HCT116 (cell line): ENCODE data around the gene ALDH1A1. TPM values are rescaled to one million over a fixed set of nuclear protein-coding genes. Genes with fewer than 3 reads are reported as not detected.

ENCODE experiments used
- ATAC-seq: fragments of 200-7000 bp; cut with Tn5 transposase; 2 replicates; pipeline ENCODE4 v1.9.1; 2020; ENCODE audit warnings: mild to moderate bottlenecking, moderate library complexity
- BruUV-seq: library from RNA; stranded (reverse); fragments of 400-500 nt; replicated peaks from 2 replicates; lab custom pipeline; 2021; lab: Mats Ljungman, UMichigan
- CTCF ChIA-PET: fragments of 300-600 bp; sonication (Branson Sonifier 250); formaldehyde crosslinking; loops from one replicate; lab custom pipeline; 2021; ENCODE audit warnings: antibody characterized with exemption; lab: Charles Lee
- POLR2A ChIA-PET: fragments of 300-600, 350-600 bp; sonication (Branson Sonifier 250); formaldehyde crosslinking; loops from one replicate; lab custom pipeline; 2021; ENCODE audit warnings: antibody characterized with exemption; lab: Charles Lee
- RAD21 ChIA-PET, 2 experiments: fragments of 300-600 bp; sonication (Branson Sonifier 250); formaldehyde crosslinking; loops; one replicate each; lab custom pipeline; 2023; ENCODE audit warnings: low total read pairs in 2 of 2; ENCODE audit not compliant: uncharacterized antibody in 2 of 2, unreplicated experiment in 2 of 2, low non-redundant PET in 1 of 2; lab: Charles Lee
- DNase-seq: peaks from one replicate; pipeline ENCODE4 v3.0.0-alpha.2; 2010; ENCODE audit warnings: low read depth, low spot score
- H2AFZ ChIP-seq: fragments of 200-600 bp; shearing (Covaris generic), sonication (generic); 2 replicates; pipeline ENCODE4 v1.6.1; 2017; ENCODE audit warnings: low read depth, mixed run types, mixed read lengths, antibody characterized with exemption, low read length; ENCODE audit not compliant: poor library complexity, severe bottlenecking
- H3K27ac ChIP-seq: 2 replicates; pipeline ENCODE4 v1.5.1; 2012; ENCODE audit warnings: low read depth, low read length
- H3K27me3 ChIP-seq: fragments of 200-600 bp; sonication (generic); 2 replicates; pipeline ENCODE4 v1.6.1; 2016; ENCODE audit warnings: mixed run types, low read length, mixed read lengths; ENCODE audit not compliant: insufficient read depth
- H3K36me3 ChIP-seq, 2 experiments: fragments of 200-500 bp in 1 of 2; fragments of 200-600 bp in 1 of 2; sonication (Bioruptor generic) in 1 of 2; sonication (generic) in 1 of 2; 2 replicates each; pipeline versions ENCODE4 v1.5.1 to v1.6.1; 2014 to 2016; ENCODE audit warnings: low read length in 2 of 2, inconsistent platforms in 1 of 2, mixed read lengths in 1 of 2, mixed run types in 1 of 2; ENCODE audit not compliant: insufficient read depth in 2 of 2, control insufficient read depth in 1 of 2
- H3K4me1 ChIP-seq, 2 experiments: fragments of 200-600 bp in 1 of 2; sonication (generic) in 1 of 2; 2 replicates each; pipeline versions ENCODE4 v1.5.1 to v1.6.1; 2012 to 2017; ENCODE audit warnings: low read length in 2 of 2, inconsistent platforms in 1 of 2, mild to moderate bottlenecking in 1 of 2, mixed read lengths in 1 of 2, mixed run types in 1 of 2, moderate library complexity in 1 of 2; ENCODE audit not compliant: insufficient read depth in 2 of 2, control insufficient read depth in 1 of 2
- H3K4me2 ChIP-seq: fragments of 200-600 bp; sonication (generic); 2 replicates; pipeline ENCODE4 v1.6.1; 2017; ENCODE audit warnings: mixed run types, low read length, mixed read lengths
- H3K4me3 ChIP-seq, 2 experiments: fragments of 200-600 bp in 1 of 2; sonication (generic) in 1 of 2; replicated peaks in 1 of 2; 2 replicates each; pipeline ENCODE4 v1.5.1; 2011 to 2016; ENCODE audit warnings: low read length in 2 of 2, control low read depth in 1 of 2, low read depth in 1 of 2, mild to moderate bottlenecking in 1 of 2, mixed read lengths in 1 of 2, mixed run types in 1 of 2
- H3K79me2 ChIP-seq: fragments of 200-600 bp; sonication (generic); 2 replicates; pipeline ENCODE4 v1.6.1; 2017; ENCODE audit warnings: mild to moderate bottlenecking, mixed run types, low read length, moderate library complexity, mixed read lengths; ENCODE audit not compliant: insufficient read depth
- H3K9ac ChIP-seq: fragments of 200-600 bp; sonication (generic); 2 replicates; pipeline ENCODE4 v1.6.1; 2016; ENCODE audit warnings: low read length, mixed read lengths
- H3K9me2 ChIP-seq: fragments of 200-600 bp; sonication (generic), shearing (Covaris generic); 2 replicates; pipeline ENCODE4 v1.6.1; 2017; ENCODE audit warnings: mixed run types, mild to moderate bottlenecking, moderate library complexity; ENCODE audit not compliant: insufficient read depth
- H3K9me3 ChIP-seq, 2 experiments: fragments of 200-500 bp in 1 of 2; fragments of 200-600 bp in 1 of 2; sonication (Bioruptor generic) in 1 of 2; sonication (generic) in 1 of 2; 2 replicates each; pipeline ENCODE4 v1.6.1; 2014 to 2017; ENCODE audit warnings: low read length in 2 of 2, mixed read lengths in 2 of 2, inconsistent platforms in 1 of 2, low read depth in 1 of 2, mild to moderate bottlenecking in 1 of 2, mixed run types in 1 of 2, moderate library complexity in 1 of 2; ENCODE audit not compliant: control insufficient read depth in 1 of 2, insufficient read depth in 1 of 2
- H4K20me1 ChIP-seq: fragments of 200-600 bp; sonication (generic), shearing (Covaris generic); 2 replicates; pipeline ENCODE4 v1.6.1; 2017; ENCODE audit warnings: mixed run types, mild to moderate bottlenecking, moderate library complexity; ENCODE audit not compliant: insufficient read depth
- CTCF ChIP-seq, 3 experiments: fragments of 200-600 bp in 1 of 3; sonication (generic) in 1 of 3; IDR thresholded peaks in 2 of 3; conservative IDR thresholded peaks in 1 of 3; 2 replicates each; pipeline ENCODE4 v1.5.1; 2012 to 2017; ENCODE audit warnings: low read depth in 2 of 3, low read length in 2 of 3, antibody characterized with exemption in 1 of 3, borderline replicate concordance in 1 of 3, control low read depth in 1 of 3, mild to moderate bottlenecking in 1 of 3, mixed read lengths in 1 of 3, mixed run types in 1 of 3, moderate library complexity in 1 of 3; ENCODE audit not compliant: insufficient read depth in 1 of 3
- FOSL1 ChIP-seq: IDR thresholded peaks from 2 replicates; pipeline ENCODE4 v1.6.1; 2012; ENCODE audit warnings: low read depth
- MAX ChIP-seq: IDR thresholded peaks from 2 replicates; pipeline ENCODE4 v1.6.1; 2012
- REST ChIP-seq: IDR thresholded peaks from 2 replicates; pipeline ENCODE4 v1.6.1; 2012; ENCODE audit warnings: low read depth
- SIN3A ChIP-seq: IDR thresholded peaks from 2 replicates; pipeline ENCODE4 v1.6.1; 2012; ENCODE audit warnings: low read depth
- TCF7L2 ChIP-seq: IDR thresholded peaks from 2 replicates; pipeline ENCODE4 v1.7.0; 2011; ENCODE audit warnings: borderline replicate concordance, inconsistent platforms; ENCODE audit not compliant: insufficient read depth, insufficient read length; ENCODE audit errors: extremely low read depth
- ZBTB33 ChIP-seq: IDR thresholded peaks from 2 replicates; pipeline ENCODE4 v1.6.1; 2011; ENCODE audit warnings: mild to moderate bottlenecking, low read length, moderate library complexity; ENCODE audit not compliant: insufficient replicate concordance; ENCODE audit errors: extremely low read depth
- intact Hi-C: fragments of 100-400 bp; cut with micrococcal nuclease; formaldehyde crosslinking; loops from 2 replicates; pipeline ENCODE4 v1.10.0; 2022
- total RNA-seq: library from RNA; stranded (reverse); gene quantifications from one replicate; pipeline ENCODE4 v1.2.1, GENCODE V29; 2021; ENCODE audit not compliant: unreplicated experiment

ALDH1A1 gene
- total RNA-seq, 1 experiment from 2014 or later: 0.44 TPM

- Histone ChIP-seq H3K9me3 (no peaks in the 10 kb centered on the region), H3K27me3 (no peaks in the 10 kb centered on the region), H3K36me3 (no peaks in the 10 kb centered on the region), H3K79me2 (no peaks in the 10 kb centered on the region), H2AFZ (no peak overlapping the region), H3K9ac (no peak overlapping the region), H3K4me2 (no peak overlapping the region), H4K20me1 (no peaks in the 10 kb centered on the region), H3K27ac (no peak overlapping the region), H3K4me1 (no peaks in the 10 kb centered on the region), H3K9me2 (no peaks in the 10 kb centered on the region), H3K4me3 (no peak overlapping the region)
- TF ChIP-seq CTCF (IDR thresholded peaks at IDR 0.05 in 2 of 3, conservative IDR thresholded peaks at IDR 0.05 in 1 of 3; ENCODE audit: borderline replicate concordance in 1 of 3, insufficient read depth in 1 of 3, low read depth in 2 of 3, low read length in 2 of 3) (no peak), ZBTB33 (no peak), SIN3A (no peak), REST (no peak), TCF7L2 (no peak), MAX (no peak), FOSL1 (no peak)
- ChIA-PET RAD21 (no interaction called here), CTCF (interaction anchor here (1.3 kb wide), 1 partner anchor 126 kb away, joined by 3 read pairs; no protein-coding TSS in a partner anchor), POLR2A (no interaction called here)
- intact Hi-C loops: no loop called here
- DNase-seq (no peak), ATAC-seq (no peak)
- no TSS peak for BruUV-seq
Observed at GRCh38 chr9:72983512-72984225, 30.8 kb upstream of the ALDH1A1 start.
